Hematopoietic multipotent progenitor cell (in vitro differentiated cells): ENCODE data around the gene CTTN. TPM values are rescaled to one million over a fixed set of nuclear protein-coding genes. Genes with fewer than 3 reads are reported as not detected.
A peak's percentile ranks its signal among the peaks of the same experiment; 100 is the strongest.

Source experiments
- DNase-seq, 3 donors: peaks; one replicate each; pipeline ENCODE4 v3.0.0-alpha.2; 2011 to 2015; ENCODE audit warnings: low read depth in 2 of 3, low spot score in 2 of 3
- total RNA-seq: library from RNA; depleted of rRNA; stranded (reverse); fragments of >200 nt; gene quantifications from one replicate; pipeline ENCODE4 v1.2.3, GENCODE V29; 2012

The CTTN gene
- 1.3 TPM for total RNA-seq

GRCh38 chr11:70397983-70398833, at the start of gene CTTN:
Gene CTTN (plus strand): TSS chr11:70398529. CDS start chr11:70407298, 8,769 bp downstream.
- DNase-seq: peak; percentile 24 to 81 (median 70)

DNA sequence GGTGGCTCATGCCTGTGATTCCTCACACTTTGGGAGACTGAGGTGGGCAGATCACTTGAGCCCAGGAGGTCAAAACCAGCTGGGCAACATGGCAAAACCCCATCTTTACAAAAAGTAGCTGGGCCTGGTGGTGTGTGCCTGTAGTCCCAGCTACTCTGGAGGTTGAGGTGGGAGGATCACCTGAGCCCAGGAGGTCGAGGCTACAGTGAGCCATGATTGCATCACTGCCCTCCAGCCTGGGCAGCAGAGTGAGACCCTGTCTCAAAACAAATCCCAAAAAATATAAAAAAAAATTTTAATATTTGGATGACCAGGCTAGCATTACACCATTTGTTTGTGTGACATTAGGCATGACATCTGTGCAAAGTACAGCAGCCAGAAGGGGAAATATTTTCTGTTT, 49.7 kb upstream of the CTTN start:
- no peak for DNase-seq

- DNase-seq: no peak
Measured at GRCh38 chr11:70351646-70352045, 46.7 kb upstream of the CTTN start.

GRCh38 chr11:70352100-70352499, 46.2 kb upstream of the CTTN start:
- DNase-seq: no peak

DNA sequence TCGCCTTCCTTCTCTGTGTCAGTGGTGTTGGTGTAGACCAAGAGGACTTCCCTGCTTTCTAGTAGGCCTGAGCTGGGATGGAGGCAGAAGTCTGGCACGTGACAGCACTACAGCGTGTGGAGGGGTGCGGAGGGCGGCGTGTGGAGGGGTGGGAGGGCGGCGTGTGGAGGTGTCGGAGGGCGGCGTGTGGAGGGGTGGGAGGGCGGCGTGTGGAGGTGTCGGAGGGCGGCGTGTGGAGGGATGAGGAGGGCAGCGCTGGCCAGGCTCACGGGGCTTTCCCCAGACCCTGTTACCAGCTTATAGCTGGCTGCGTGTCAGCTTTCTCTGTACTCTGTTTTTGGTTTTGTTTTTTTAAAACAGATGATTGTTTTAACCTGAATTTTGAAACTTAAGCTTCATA, 45.7 kb upstream of the CTTN start:
- no peak for DNase-seq

- DNase-seq: no peak
Measured at GRCh38 chr11:70353329-70353728, 45.0 kb upstream of the CTTN start.

DNA sequence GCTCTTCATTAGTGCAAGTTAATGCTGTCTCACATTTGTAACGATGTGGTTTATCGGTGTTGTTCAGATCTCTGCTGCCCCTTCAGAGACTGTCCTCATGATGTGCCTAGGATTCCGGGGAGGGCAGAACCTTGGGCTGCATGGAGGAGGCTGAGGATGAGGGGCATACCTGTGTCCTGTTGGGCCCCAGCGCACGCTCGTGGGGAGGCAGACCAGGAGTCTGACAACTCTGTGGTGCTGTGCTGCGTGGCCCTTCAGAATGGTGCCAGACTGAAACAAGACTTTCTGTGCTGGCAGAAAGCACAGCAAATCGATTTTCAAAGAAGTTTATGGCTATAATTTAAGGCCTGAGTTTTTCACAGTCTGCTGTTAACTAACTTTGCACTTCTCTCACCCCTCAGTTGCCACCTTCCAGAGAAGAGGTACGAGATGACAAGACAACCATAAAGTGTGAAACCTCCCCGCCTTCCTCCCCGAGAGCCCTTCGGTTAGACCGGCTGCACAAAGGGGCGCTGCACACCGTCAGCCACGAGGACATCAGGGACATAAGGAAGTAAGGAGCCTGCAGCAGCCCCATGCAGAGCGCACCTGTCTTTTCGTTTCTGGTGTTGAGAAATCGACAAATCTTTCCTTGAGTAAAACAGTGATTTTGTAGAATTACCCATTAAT, 44.3 kb upstream of the CTTN start:
- no peak for DNase-seq

DNA sequence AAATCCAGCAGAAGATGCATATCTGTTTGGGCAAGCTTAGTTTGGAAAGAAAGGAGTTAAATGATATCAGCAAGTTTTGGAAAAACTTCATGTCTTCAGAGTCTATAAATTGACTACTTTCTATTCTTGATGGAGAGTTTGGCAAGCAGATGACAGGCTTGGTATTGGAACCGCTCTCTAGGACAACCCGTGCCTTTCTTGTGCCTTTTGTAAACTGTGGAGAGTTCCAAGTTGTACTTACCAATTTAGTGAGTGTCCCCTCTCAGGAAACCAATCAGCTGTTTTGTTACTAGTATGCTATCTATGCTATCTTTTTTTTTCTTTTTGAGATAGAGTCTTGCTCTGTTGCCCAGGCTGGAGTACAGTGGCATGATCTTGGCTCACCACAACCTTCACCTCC, 43.7 kb upstream of the CTTN start:
- no peak for DNase-seq

DNA sequence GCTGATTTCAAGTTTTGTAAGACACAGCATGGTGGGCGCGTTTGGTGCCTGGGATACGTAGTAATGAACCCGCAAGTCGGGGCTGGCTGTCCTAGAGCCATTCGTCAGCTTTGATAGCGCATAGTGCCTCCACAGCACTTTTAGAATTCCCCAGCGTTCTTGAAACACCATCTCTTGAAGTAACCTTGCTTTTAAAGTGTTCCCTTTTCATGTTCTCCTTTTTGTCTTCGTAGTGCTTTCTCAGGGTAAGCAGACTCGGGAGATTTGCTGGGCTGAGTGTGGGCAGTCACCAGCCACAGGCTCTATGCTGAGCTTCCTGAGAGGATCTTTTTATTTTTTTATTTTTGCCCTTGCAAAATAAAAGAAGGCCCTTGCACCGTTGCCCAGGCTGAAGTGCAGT, 39.6 kb upstream of the CTTN start:
- peak in 2 of 3 donors; percentile 42 to 68 for DNase-seq

DNA sequence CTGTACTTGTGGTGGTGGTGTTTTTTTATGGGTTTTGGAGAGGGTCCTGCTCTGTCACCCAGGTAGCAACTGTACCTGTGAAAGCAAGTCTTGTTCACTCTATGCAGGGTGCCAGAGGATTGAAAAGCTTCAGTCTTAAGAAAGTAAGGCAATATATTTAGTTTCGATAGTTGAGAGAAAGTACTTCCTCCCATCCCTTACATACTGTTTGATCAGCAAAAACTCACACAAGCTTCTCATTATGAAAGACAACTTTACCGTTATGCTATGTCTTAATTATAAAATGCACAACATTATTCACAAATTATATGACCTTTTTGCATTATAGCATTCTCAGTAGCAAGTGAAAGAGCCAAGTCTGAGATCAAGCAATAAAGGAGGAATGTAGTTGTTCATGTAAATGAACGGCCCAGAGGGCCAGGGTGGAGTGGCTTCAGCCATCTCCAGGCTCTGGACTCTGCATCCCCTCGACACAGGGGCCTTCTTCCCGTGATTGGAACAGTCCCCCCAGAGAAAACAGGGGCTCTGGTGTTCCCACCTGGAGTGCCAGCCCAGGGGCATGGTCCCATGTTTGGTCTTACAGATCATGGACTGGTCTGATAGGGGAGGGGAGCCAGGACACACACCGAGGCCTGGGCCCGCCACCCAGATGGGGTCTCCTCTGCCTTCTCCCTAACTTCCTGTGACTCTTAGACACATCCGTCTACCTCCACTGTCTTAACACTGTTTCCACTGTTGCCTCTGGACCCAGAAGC, 38.7 kb upstream of the CTTN start:
- DNase-seq: no peak

- DNase-seq: no peak
Measured at GRCh38 chr11:70360211-70360610, 38.1 kb upstream of the CTTN start.

GRCh38 chr11:70364178-70364577, 34.2 kb upstream of the CTTN start:
- DNase-seq: no peak

- peak in 2 of 3 donors; percentile 90 to 94 for DNase-seq
Measured at GRCh38 chr11:70364745-70365543, 33.4 kb upstream of the CTTN start.

GRCh38 chr11:70365544-70365927, 32.8 kb upstream of the CTTN start:
- no peak for DNase-seq

GRCh38 chr11:70367071-70367470, 31.3 kb upstream of the CTTN start:
- peak in 1 of 3 donors; percentile 41 for DNase-seq

DNA sequence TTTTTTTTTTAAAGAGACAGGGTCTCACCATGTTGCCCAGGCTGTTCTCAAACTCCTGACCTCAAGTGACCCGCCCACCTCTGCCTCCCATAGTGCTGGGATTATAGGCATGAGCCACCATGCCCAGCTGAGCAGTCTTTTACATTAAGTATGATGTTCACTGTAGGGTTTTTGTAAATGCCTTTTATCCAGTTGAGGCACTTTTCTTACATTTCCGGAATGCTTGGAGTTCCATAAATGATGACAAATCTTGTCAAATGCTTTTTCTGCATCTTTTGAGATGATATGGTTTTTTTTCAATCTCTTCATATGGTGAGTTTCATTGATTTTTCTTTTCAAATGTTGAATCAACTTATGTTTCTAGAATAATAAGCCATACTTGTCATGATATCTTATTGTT, 29.4 kb upstream of the CTTN start:
- no peak for DNase-seq

GRCh38 chr11:70371241-70371640, 27.1 kb upstream of the CTTN start:
- DNase-seq: no peak

DNA sequence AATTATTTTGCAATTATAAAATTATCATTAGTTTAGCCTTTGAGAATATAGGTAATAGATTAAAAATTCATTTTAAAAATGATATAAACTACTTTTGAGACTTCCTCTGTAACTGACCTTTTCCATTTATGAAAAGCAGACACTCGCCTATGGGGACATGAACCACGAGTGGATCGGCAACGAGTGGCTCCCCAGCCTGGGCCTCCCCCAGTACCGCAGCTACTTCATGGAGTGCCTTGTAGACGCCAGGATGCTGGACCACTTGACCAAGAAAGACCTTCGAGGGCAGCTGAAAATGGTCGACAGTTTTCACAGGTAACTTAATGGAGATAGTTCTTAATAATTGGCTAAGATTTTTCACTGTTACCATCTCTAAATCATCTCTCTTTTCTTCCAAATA, 26.3 kb upstream of the CTTN start:
- DNase-seq: no peak

GRCh38 chr11:70376621-70377020, 21.7 kb upstream of the CTTN start:
- DNase-seq: no peak

DNA sequence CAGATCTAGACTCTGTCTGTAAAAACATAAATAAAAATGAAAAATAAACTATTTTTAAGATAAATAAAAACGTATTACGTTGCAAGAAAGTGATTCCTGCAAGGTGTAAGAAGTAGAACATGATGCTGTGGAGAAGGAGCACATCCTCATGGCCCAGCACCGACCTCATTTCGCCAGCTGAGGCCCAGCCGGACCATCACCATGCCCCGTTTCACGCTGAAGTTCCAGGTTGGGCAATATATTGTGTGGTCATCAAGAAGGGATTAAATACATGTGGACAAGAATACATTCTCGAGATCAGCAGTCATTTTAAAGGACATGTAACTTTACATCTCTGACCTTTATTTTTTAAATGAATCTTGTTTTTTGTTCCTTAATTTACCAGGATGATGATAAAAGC, 20.7 kb upstream of the CTTN start:
- DNase-seq: no peak
